CD4-positive, alpha-beta T cell treated with Interleukin-21 for 1 hour (primary cell): Measurements from ENCODE around the gene GNG7.
"Not testable (repeated sequence)": the region's sequence is repeated elsewhere in the genome, so short reads cannot be mapped to it uniquely, and the experiment has no call there.

ENCODE experiments used
- DNase-seq: peaks from one replicate; pipeline ENCODE4 v3.0.0-alpha.2; 2020

Gene GNG7

GRCh38 chr19:2711172-2711874 is 8.8 kb upstream of the GNG7 start:
- no peak for DNase-seq

- no peak for DNase-seq
Measured at GRCh38 chr19:2706251-2706650, 3.8 kb upstream of the GNG7 start.

GRCh38 chr19:2703691-2704216 is 1.3 kb upstream of the GNG7 start:
- DNase-seq = no peak

GRCh38 chr19:2703077-2703437 is 563 bp upstream of the GNG7 start:
- no peak for DNase-seq

- DNase-seq = no peak
Measured at GRCh38 chr19:2701361-2702169, 929 bp downstream of the GNG7 start.

GRCh38 chr19:2700660-2701360 is 1.7 kb downstream of the GNG7 start:
- no peak for DNase-seq

- DNase-seq = no peak
Measured at GRCh38 chr19:2699413-2700140, 2.9 kb downstream of the GNG7 start.

GRCh38 chr19:2694196-2694595 is 8.3 kb downstream of the GNG7 start:
- no peak for DNase-seq

GRCh38 chr19:2693492-2694160 is 8.9 kb downstream of the GNG7 start:
- DNase-seq = no peak

GRCh38 chr19:2691951-2692350 is 10.5 kb downstream of the GNG7 start:
- no peak for DNase-seq

GRCh38 chr19:2690856-2691255 is 11.6 kb downstream of the GNG7 start:
- no peak for DNase-seq

GRCh38 chr19:2686360-2686759 is 16.1 kb downstream of the GNG7 start:
- no peak for DNase-seq

- no peak for DNase-seq
Measured at GRCh38 chr19:2685204-2685704, 17.2 kb downstream of the GNG7 start.

- no peak for DNase-seq
Measured at GRCh38 chr19:2683430-2684003, 19.0 kb downstream of the GNG7 start.

- DNase-seq = no peak
Measured at GRCh38 chr19:2680808-2681207, 21.7 kb downstream of the GNG7 start.

- no peak for DNase-seq
Measured at GRCh38 chr19:2679439-2679838, 23.1 kb downstream of the GNG7 start.

GRCh38 chr19:2678948-2679347 is 23.5 kb downstream of the GNG7 start:
- not testable (repeated sequence) for DNase-seq

- peak; percentile 15 for DNase-seq
Measured at GRCh38 chr19:2678044-2678671, 24.3 kb downstream of the GNG7 start.

- no peak for DNase-seq
Measured at GRCh38 chr19:2676823-2677222, 25.7 kb downstream of the GNG7 start.

GRCh38 chr19:2675892-2676291 is 26.6 kb downstream of the GNG7 start:
- no peak for DNase-seq

- no peak for DNase-seq
Measured at GRCh38 chr19:2670217-2670616, 32.3 kb downstream of the GNG7 start.
